ENCODE data around the gene GNG11.

The GNG11 gene

GRCh38 chr7:93937818-93938217 is 16.3 kb downstream of the GNG11 start:
- H3K36me3 ChIP-seq (ENCODE audit: insufficient read depth, low read length): no peaks in the 10 kb centered on the region

GRCh38 chr7:93938293-93938692 is 16.8 kb downstream of the GNG11 start:
- no peaks in the 10 kb centered on the region for H3K9me3 ChIP-seq (replicated peaks; ENCODE audit: low read length)

More at GRCh38 chr7:93937818-93938217, 16.3 kb downstream of the GNG11 start:
- Histone ChIP-seq H3K4me1 (ENCODE audit: control insufficient read depth, insufficient read depth, low read length) (peaks cover 5% of the 10 kb centered on the region), H3K4me3 (ENCODE audit: low read length) (no peak overlapping the region), H3K4me2 (ENCODE audit: low read length) (no peak overlapping the region), H3K9ac (ENCODE audit: low read depth, low read length) (no peak overlapping the region), H3K27me3 (ENCODE audit: control insufficient read depth, insufficient read depth, low read length) (no peaks in the 10 kb centered on the region), H3K9me3 (replicated peaks; ENCODE audit: low read length) (no peaks in the 10 kb centered on the region)

GRCh38 chr7:93941945-93942344 is 20.4 kb downstream of the GNG11 start:
- Histone ChIP-seq H3K4me3 (ENCODE audit: low read length) (no peak overlapping the region), H3K4me1 (ENCODE audit: control insufficient read depth, insufficient read depth, low read length) (peaks cover 5% of the 10 kb centered on the region), H3K9ac (ENCODE audit: low read depth, low read length) (no peak overlapping the region), H3K9me3 (replicated peaks; ENCODE audit: low read length) (no peaks in the 10 kb centered on the region), H3K36me3 (ENCODE audit: insufficient read depth, low read length) (no peaks in the 10 kb centered on the region), H3K27me3 (ENCODE audit: control insufficient read depth, insufficient read depth, low read length) (no peaks in the 10 kb centered on the region), H3K4me2 (ENCODE audit: low read length) (no peak overlapping the region)

More at GRCh38 chr7:93938293-93938692, 16.8 kb downstream of the GNG11 start:
- no peak overlapping the region for H3K4me2 ChIP-seq (ENCODE audit: low read length)
- peaks cover 5% of the 10 kb centered on the region for H3K4me1 ChIP-seq (ENCODE audit: control insufficient read depth, insufficient read depth, low read length)
- H3K36me3 ChIP-seq (ENCODE audit: insufficient read depth, low read length): no peaks in the 10 kb centered on the region
- H3K27me3 ChIP-seq (ENCODE audit: control insufficient read depth, insufficient read depth, low read length): no peaks in the 10 kb centered on the region
- no peak overlapping the region for H3K9ac ChIP-seq (ENCODE audit: low read depth, low read length)
- H3K4me3 ChIP-seq (ENCODE audit: low read length): no peak overlapping the region

- H3K4me2 ChIP-seq (ENCODE audit: low read length): no peak overlapping the region
- no peaks in the 10 kb centered on the region for H3K36me3 ChIP-seq (ENCODE audit: insufficient read depth, low read length)
- no peak overlapping the region for H3K4me3 ChIP-seq (ENCODE audit: low read length)
- no peak overlapping the region for H3K9ac ChIP-seq (ENCODE audit: low read depth, low read length)
- H3K4me1 ChIP-seq (ENCODE audit: control insufficient read depth, insufficient read depth, low read length): peaks cover 14% of the 10 kb centered on the region
- no peaks in the 10 kb centered on the region for H3K9me3 ChIP-seq (replicated peaks; ENCODE audit: low read length)
- H3K27me3 ChIP-seq (ENCODE audit: control insufficient read depth, insufficient read depth, low read length): no peaks in the 10 kb centered on the region
Measured at GRCh38 chr7:93943816-93944540, 22.4 kb downstream of the GNG11 start.

GRCh38 chr7:93944673-93945072 is 23.1 kb downstream of the GNG11 start:
- no peaks in the 10 kb centered on the region for H3K9me3 ChIP-seq (replicated peaks; ENCODE audit: low read length)
- H3K4me3 ChIP-seq (ENCODE audit: low read length): no peak overlapping the region
- H3K36me3 ChIP-seq (ENCODE audit: insufficient read depth, low read length): no peaks in the 10 kb centered on the region
- no peak overlapping the region for H3K4me2 ChIP-seq (ENCODE audit: low read length)
- no peaks in the 10 kb centered on the region for H3K27me3 ChIP-seq (ENCODE audit: control insufficient read depth, insufficient read depth, low read length)
- no peak overlapping the region for H3K9ac ChIP-seq (ENCODE audit: low read depth, low read length)
- peaks cover 19% of the 10 kb centered on the region for H3K4me1 ChIP-seq (ENCODE audit: control insufficient read depth, insufficient read depth, low read length)

GRCh38 chr7:93945083-93945482 is 23.5 kb downstream of the GNG11 start:
- Histone ChIP-seq H3K9ac (ENCODE audit: low read depth, low read length) (no peak overlapping the region), H3K4me1 (ENCODE audit: control insufficient read depth, insufficient read depth, low read length) (peaks cover 23% of the 10 kb centered on the region), H3K4me3 (ENCODE audit: low read length) (no peak overlapping the region), H3K36me3 (ENCODE audit: insufficient read depth, low read length) (no peaks in the 10 kb centered on the region), H3K9me3 (replicated peaks; ENCODE audit: low read length) (no peaks in the 10 kb centered on the region), H3K27me3 (ENCODE audit: control insufficient read depth, insufficient read depth, low read length) (no peaks in the 10 kb centered on the region), H3K4me2 (ENCODE audit: low read length) (no peak overlapping the region)

GRCh38 chr7:93945756-93946535 is 24.4 kb downstream of the GNG11 start:
- H3K4me2 ChIP-seq (ENCODE audit: low read length): no peak overlapping the region
- H3K4me3 ChIP-seq (ENCODE audit: low read length): no peak overlapping the region
- no peak overlapping the region for H3K9ac ChIP-seq (ENCODE audit: low read depth, low read length)
- H3K4me1 ChIP-seq (ENCODE audit: control insufficient read depth, insufficient read depth, low read length): peaks cover 24% of the 10 kb centered on the region
- no peaks in the 10 kb centered on the region for H3K27me3 ChIP-seq (ENCODE audit: control insufficient read depth, insufficient read depth, low read length)
- H3K9me3 ChIP-seq (replicated peaks; ENCODE audit: low read length): no peaks in the 10 kb centered on the region
- no peaks in the 10 kb centered on the region for H3K36me3 ChIP-seq (ENCODE audit: insufficient read depth, low read length)

GRCh38 chr7:93948106-93948505 is 26.6 kb downstream of the GNG11 start:
- Histone ChIP-seq H3K4me3 (ENCODE audit: low read length) (no peak overlapping the region), H3K9me3 (replicated peaks; ENCODE audit: low read length) (no peaks in the 10 kb centered on the region), H3K36me3 (ENCODE audit: insufficient read depth, low read length) (no peaks in the 10 kb centered on the region), H3K27me3 (ENCODE audit: control insufficient read depth, insufficient read depth, low read length) (no peaks in the 10 kb centered on the region), H3K4me1 (ENCODE audit: control insufficient read depth, insufficient read depth, low read length) (peaks cover 24% of the 10 kb centered on the region), H3K9ac (ENCODE audit: low read depth, low read length) (no peak overlapping the region), H3K4me2 (ENCODE audit: low read length) (no peak overlapping the region)

GRCh38 chr7:93948873-93949272 is 27.3 kb downstream of the GNG11 start:
- Histone ChIP-seq H3K9me3 (replicated peaks; ENCODE audit: low read length) (no peaks in the 10 kb centered on the region), H3K9ac (ENCODE audit: low read depth, low read length) (no peak overlapping the region), H3K4me3 (ENCODE audit: low read length) (no peak overlapping the region), H3K4me2 (ENCODE audit: low read length) (peak overlapping the region; percentile 35), H3K27me3 (ENCODE audit: control insufficient read depth, insufficient read depth, low read length) (no peaks in the 10 kb centered on the region), H3K4me1 (ENCODE audit: control insufficient read depth, insufficient read depth, low read length) (peaks cover 24% of the 10 kb centered on the region), H3K36me3 (ENCODE audit: insufficient read depth, low read length) (no peaks in the 10 kb centered on the region)

GRCh38 chr7:93949423-93949822 is 27.9 kb downstream of the GNG11 start:
- Histone ChIP-seq H3K4me1 (ENCODE audit: control insufficient read depth, insufficient read depth, low read length) (peaks cover 24% of the 10 kb centered on the region), H3K27me3 (ENCODE audit: control insufficient read depth, insufficient read depth, low read length) (no peaks in the 10 kb centered on the region), H3K36me3 (ENCODE audit: insufficient read depth, low read length) (no peaks in the 10 kb centered on the region), H3K9me3 (replicated peaks; ENCODE audit: low read length) (no peaks in the 10 kb centered on the region), H3K4me2 (ENCODE audit: low read length) (peak overlapping the region; percentile 35), H3K9ac (ENCODE audit: low read depth, low read length) (no peak overlapping the region), H3K4me3 (ENCODE audit: low read length) (no peak overlapping the region)

- no peak overlapping the region for H3K4me2 ChIP-seq (ENCODE audit: low read length)
- H3K9ac ChIP-seq (ENCODE audit: low read depth, low read length): no peak overlapping the region
- no peak overlapping the region for H3K4me3 ChIP-seq (ENCODE audit: low read length)
- no peaks in the 10 kb centered on the region for H3K36me3 ChIP-seq (ENCODE audit: insufficient read depth, low read length)
- no peaks in the 10 kb centered on the region for H3K9me3 ChIP-seq (replicated peaks; ENCODE audit: low read length)
- peaks cover 14% of the 10 kb centered on the region for H3K4me1 ChIP-seq (ENCODE audit: control insufficient read depth, insufficient read depth, low read length)
- no peaks in the 10 kb centered on the region for H3K27me3 ChIP-seq (ENCODE audit: control insufficient read depth, insufficient read depth, low read length)
Measured at GRCh38 chr7:93955304-93955703, 33.8 kb downstream of the GNG11 start.

All from skeletal muscle satellite cell (primary cell).